A549 (cell line): Measurements from ENCODE around the gene PALM3. TPM values are rescaled to one million over a fixed set of nuclear protein-coding genes. Genes with fewer than 3 reads are reported as not detected.

Experiments
- ATAC-seq, 2 experiments: fragments of 200-7000 bp in 1 of 2; fragments of >200 bp in 1 of 2; cut with Nextera tagmentation in 1 of 2; cut with Tn5 transposase in 1 of 2; 3 replicates each; pipeline versions ENCODE4 v1.8.0 to v1.9.1; 2018 to 2020; ENCODE audit warnings: mild to moderate bottlenecking in 1 of 2, moderate library complexity in 1 of 2
- CTCF ChIA-PET: fragments of 300-600 bp; sonication (Branson Sonifier 250); formaldehyde crosslinking; extraction: SDS; loops from one replicate; lab custom pipeline; 2021; ENCODE audit warnings: antibody characterized with exemption, inconsistent platforms; lab: Yijun Ruan, JAX
- POLR2A ChIA-PET: fragments of 350-600 bp; formaldehyde crosslinking; extraction: SDS; loops from one replicate; lab custom pipeline; 2021; ENCODE audit warnings: antibody characterized with exemption, inconsistent platforms; lab: Yijun Ruan, JAX
- DNase-seq, 2 experiments: peaks; one replicate each; pipeline versions ENCODE4 v3.0.0 to v3.0.0-alpha.2; 2011 to 2016; ENCODE audit warnings: low read depth in 1 of 2, low spot score in 1 of 2
- FAIRE-seq: peaks from 2 replicates; lab custom pipeline; 2011; peaks lifted over from hg19 to GRCh38; lab: Jason Lieb, UNC
- H3K27ac ChIP-seq, 2 experiments: fragments of >200 bp; sonication (Bioruptor Twin); formaldehyde crosslinking; 3 replicates each; pipeline ENCODE4 v1.5.1; 2016 to 2017
- H3K4me1 ChIP-seq: fragments of >200 bp; sonication (Bioruptor Twin); formaldehyde crosslinking; 3 replicates; pipeline ENCODE4 v1.6.1; 2016
- H3K4me2 ChIP-seq: fragments of >200 bp; sonication (Bioruptor Twin); formaldehyde crosslinking; 3 replicates; pipeline ENCODE4 v1.6.1; 2016
- H3K4me3 ChIP-seq: fragments of >200 bp; sonication (Bioruptor Twin); formaldehyde crosslinking; 3 replicates; pipeline ENCODE4 v1.5.1; 2016
- H3K9me3 ChIP-seq: fragments of >200 bp; sonication (Bioruptor Twin); formaldehyde crosslinking; 3 replicates; pipeline ENCODE4 v1.6.1; 2016
- CBX2 ChIP-seq: fragments of 200-600 bp; sonication (generic); IDR thresholded peaks from 2 replicates; pipeline ENCODE4 v1.6.1; 2016; ENCODE audit warnings: low read depth, mild to moderate bottlenecking, borderline replicate concordance
- E2F6 ChIP-seq: IDR thresholded peaks from 2 replicates; pipeline ENCODE4 v1.6.1; 2012; ENCODE audit warnings: low read depth, borderline replicate concordance
- EHF ChIP-seq: fragments of 250-450 bp; sonication (Bioruptor Pico); IDR thresholded peaks from 2 replicates; pipeline ENCODE4 v1.5.0; 2020; ENCODE audit warnings: mild to moderate bottlenecking
- FOSL2 ChIP-seq, 2 experiments: fragments of 450-650 bp in 1 of 2; fragments of >200 bp in 1 of 2; sonication (Bioruptor Twin) in 1 of 2; formaldehyde crosslinking; IDR thresholded peaks; 2 replicates each; pipeline versions ENCODE4 v1.5.0 to v1.6.1; 2016 to 2020; ENCODE audit warnings: mild to moderate bottlenecking in 1 of 2, moderate library complexity in 1 of 2
- JUNB ChIP-seq: fragments of >200 bp; sonication (Bioruptor Twin); formaldehyde crosslinking; IDR thresholded peaks from 2 replicates; pipeline ENCODE4 v1.6.1; 2016
- KDM1A ChIP-seq: fragments of 200-600 bp; sonication (generic); IDR thresholded peaks from 2 replicates; pipeline ENCODE4 v1.6.1; 2016; ENCODE audit warnings: low read depth, mild to moderate bottlenecking
- MAZ ChIP-seq: fragments of 150-350 bp; IDR thresholded peaks from 2 replicates; pipeline ENCODE4 v1.6.1; 2014; ENCODE audit warnings: antibody characterized with exemption, low read depth, low read length, borderline replicate concordance
- MYC ChIP-seq: IDR thresholded peaks from 2 replicates; pipeline ENCODE4 v1.6.1; 2012; ENCODE audit warnings: mild to moderate bottlenecking, inconsistent platforms, low read length, improper control_type of control experiment, borderline replicate concordance
- NFE2L2 ChIP-seq: fragments of 150-350 bp; conservative IDR thresholded peaks from 2 replicates; pipeline ENCODE4 v1.6.1; 2014; ENCODE audit warnings: low read length
- PHF8 ChIP-seq: fragments of 200-600 bp; sonication (generic); IDR thresholded peaks from 2 replicates; pipeline ENCODE4 v1.6.1; 2016; ENCODE audit warnings: low read depth, mild to moderate bottlenecking, antibody characterized with exemption, moderate library complexity, borderline replicate concordance
- REST ChIP-seq: fragments of 200-600 bp; sonication (generic); IDR thresholded peaks from 2 replicates; pipeline ENCODE4 v1.6.1; 2016; ENCODE audit warnings: antibody characterized with exemption, mild to moderate bottlenecking, moderate library complexity
- TP53 ChIP-seq: fragments of 250-450 bp; sonication (Bioruptor Pico); IDR thresholded peaks from 2 replicates; pipeline ENCODE4 v1.5.0; 2021; ENCODE audit warnings: mild to moderate bottlenecking, moderate library complexity
- ZFP36 ChIP-seq: fragments of 450-650 bp; IDR thresholded peaks from 2 replicates; pipeline ENCODE4 v1.6.1; 2014; ENCODE audit warnings: borderline replicate concordance; ENCODE audit not compliant: partially characterized antibody
- ZSCAN20 ChIP-seq: fragments of 250-450 bp; sonication (Bioruptor Pico); IDR thresholded peaks from 2 replicates; pipeline ENCODE4 v1.8.0; 2022; ENCODE audit warnings: mild to moderate bottlenecking, moderate library complexity
- WGBS: methylation state at CpG from one replicate; pipeline ENCODE4 v1.1.6; 2017; ENCODE audit errors: missing lambda C conversion rate; 5-methylcytosine and 5-hydroxymethylcytosine counted together
- polyA plus RNA-seq, 4 experiments: library from polyadenylated mRNA; depleted of rRNA in 3 of 4; stranded (reverse); fragments of >200 nt; fragmentation: RNase III in 1 of 4; extraction: RNeasy Plus Mini Kit Qiagen cat#74134 plus additional on column Dnase treatment in 1 of 4; gene quantifications; 2 replicates in 3 of 4; 3 replicates in 1 of 4; pipeline ENCODE4 v1.2.3, GENCODE V29; 2011 to 2017
- TF ChIP-seq, protein P1 (sequence below): fragments of 250-450 bp; sonication (Bioruptor Pico); IDR thresholded peaks from 2 replicates; pipeline ENCODE4 v1.5.0; 2021; ENCODE audit warnings: mild to moderate bottlenecking, moderate library complexity, borderline replicate concordance
- TF ChIP-seq, protein P2 (sequence below): IDR thresholded peaks from 2 replicates; pipeline ENCODE4 v1.6.1; 2012
- TF ChIP-seq, protein P3 (sequence below): fragments of >200 bp; sonication (Bioruptor Twin); formaldehyde crosslinking; IDR thresholded peaks from 2 replicates; pipeline ENCODE4 v1.6.1; 2016

Gene PALM3
- polyA plus RNA-seq, 2 of the 4 experiments (the other 2 are of a cell fraction) = 0.96 to 12.1 TPM

- TF ChIP-seq REST (no peak), PHF8 (peak; percentile 57; the same call in 1 of the 2 replicates), CBX2 (no peak)
- TF ChIP-seq, all 56 proteins: peak for 5
Measured at GRCh38 chr19:14091081-14091812, 29.4 kb upstream of the PALM3 start (continued).

GRCh38 chr19:14090509-14091080 lies 28.7 kb upstream of the PALM3 start, which contains the start of gene SAMD1:
Gene SAMD1 (minus strand): TSS chr19:14090751.
- CTCF ChIA-PET = interaction anchor here (0.6 to 1.0 kb wide), 2 partner anchors 12 to 18 kb away, joined by 3 to 4 read pairs; no protein-coding TSS in a partner anchor
- peak; percentile 51 to 90 for DNase-seq
- TF ChIP-seq ZSCAN20 = no peak
- no peak for TF ChIP-seq NFE2L2
- no peak for TF ChIP-seq REST
- TF ChIP-seq E2F6 = no peak
- TF ChIP-seq MYC = no peak
- no peak for TF ChIP-seq TP53 (CRISPR knock-in tag)
- no peak for TF ChIP-seq JUNB
- no peak for TF ChIP-seq KDM1A
- TF ChIP-seq, protein P1, sequence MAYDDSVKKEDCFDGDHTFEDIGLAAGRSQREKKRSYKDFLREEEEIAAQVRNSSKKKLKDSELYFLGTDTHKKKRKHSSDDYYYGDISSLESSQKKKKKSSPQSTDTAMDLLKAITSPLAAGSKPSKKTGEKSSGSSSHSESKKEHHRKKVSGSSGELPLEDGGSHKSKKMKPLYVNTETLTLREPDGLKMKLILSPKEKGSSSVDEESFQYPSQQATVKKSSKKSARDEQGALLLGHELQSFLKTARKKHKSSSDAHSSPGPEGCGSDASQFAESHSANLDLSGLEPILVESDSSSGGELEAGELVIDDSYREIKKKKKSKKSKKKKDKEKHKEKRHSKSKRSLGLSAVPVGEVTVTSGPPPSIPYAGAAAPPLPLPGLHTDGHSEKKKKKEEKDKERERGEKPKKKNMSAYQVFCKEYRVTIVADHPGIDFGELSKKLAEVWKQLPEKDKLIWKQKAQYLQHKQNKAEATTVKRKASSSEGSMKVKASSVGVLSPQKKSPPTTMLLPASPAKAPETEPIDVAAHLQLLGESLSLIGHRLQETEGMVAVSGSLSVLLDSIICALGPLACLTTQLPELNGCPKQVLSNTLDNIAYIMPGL (CRISPR knock-in tag) = no peak
- TF ChIP-seq FOSL2 (IDR thresholded peaks at IDR 0.05) = no peak
- no peak for TF ChIP-seq FOSL2 (CRISPR knock-in tag; IDR thresholded peaks at IDR 0.05)
- TF ChIP-seq, protein P2, sequence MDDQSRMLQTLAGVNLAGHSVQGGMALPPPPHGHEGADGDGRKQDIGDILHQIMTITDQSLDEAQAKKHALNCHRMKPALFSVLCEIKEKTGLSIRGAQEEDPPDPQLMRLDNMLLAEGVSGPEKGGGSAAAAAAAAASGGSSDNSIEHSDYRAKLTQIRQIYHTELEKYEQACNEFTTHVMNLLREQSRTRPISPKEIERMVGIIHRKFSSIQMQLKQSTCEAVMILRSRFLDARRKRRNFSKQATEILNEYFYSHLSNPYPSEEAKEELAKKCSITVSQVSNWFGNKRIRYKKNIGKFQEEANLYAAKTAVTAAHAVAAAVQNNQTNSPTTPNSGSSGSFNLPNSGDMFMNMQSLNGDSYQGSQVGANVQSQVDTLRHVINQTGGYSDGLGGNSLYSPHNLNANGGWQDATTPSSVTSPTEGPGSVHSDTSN = no peak
- TF ChIP-seq EHF (CRISPR knock-in tag) = no peak
- no peak for TF ChIP-seq MAZ
- TF ChIP-seq, protein P3, sequence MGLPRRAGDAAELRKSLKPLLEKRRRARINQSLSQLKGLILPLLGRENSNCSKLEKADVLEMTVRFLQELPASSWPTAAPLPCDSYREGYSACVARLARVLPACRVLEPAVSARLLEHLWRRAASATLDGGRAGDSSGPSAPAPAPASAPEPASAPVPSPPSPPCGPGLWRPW = no peak
- no peak for TF ChIP-seq ZFP36
- peaks cover 11% of the 10 kb centered on the region for H3K9me3 ChIP-seq
- H3K4me1 ChIP-seq = 0 out of 3 replicates have a peak, but pooled peaks cover 4% of the 10 kb centered on the region
- H3K4me3 ChIP-seq = peak within 1 kb of the TSS; percentile 87
- POLR2A ChIA-PET = no interaction called here
- peak within 1 kb of the TSS; percentile 76 for H3K4me2 ChIP-seq
- ATAC-seq = peak; percentile 58 to 67
- peak within 1 kb of the TSS; percentile 99 for H3K27ac ChIP-seq
- FAIRE-seq = no peak
- WGBS = under 1% methylated on average over 26 of the region's 65 CpGs
